CD14-positive monocyte (primary cell): ENCODE measurements around the gene FSCN2. TPM values are rescaled to one million over a fixed set of nuclear protein-coding genes. Genes with fewer than 3 reads are reported as not detected.

Source experiments
- DNase-seq, 3 donors: peaks; one replicate each; pipeline ENCODE4 v3.0.0-alpha.2; 2011 to 2022
- H2AFZ ChIP-seq: 2 replicates; pipeline ENCODE4 v1.6.0; 2012; ENCODE audit warnings: mild to moderate bottlenecking, low read depth, low read length, inconsistent platforms; ENCODE audit not compliant: insufficient read depth, poor library complexity, severe bottlenecking
- H3K27ac ChIP-seq, 2 donors: 1 replicate in 1 of 2; 2 replicates in 1 of 2; pipeline ENCODE4 v1.5.1; 2012 to 2013; ENCODE audit warnings: low read length in 2 of 2, control low read depth in 1 of 2, inconsistent platforms in 1 of 2, low read depth in 1 of 2, mild to moderate bottlenecking in 1 of 2
- H3K27me3 ChIP-seq, 2 donors: one replicate each; pipeline versions ENCODE4 v1.6.0 to v1.6.1; 2011 to 2013; ENCODE audit warnings: low read length in 2 of 2; ENCODE audit not compliant: control insufficient read depth in 2 of 2, insufficient read depth in 2 of 2
- H3K36me3 ChIP-seq, 2 donors: replicated peaks in 1 of 2; 1 replicate in 1 of 2; 2 replicates in 1 of 2; pipeline versions ENCODE4 v1.5.1 to v1.6.1; 2012 to 2013; ENCODE audit warnings: low read length in 2 of 2, control low read depth in 1 of 2, inconsistent platforms in 1 of 2, mild to moderate bottlenecking in 1 of 2; ENCODE audit not compliant: insufficient read depth in 2 of 2, control insufficient read depth in 1 of 2
- H3K4me1 ChIP-seq, 2 donors: 1 replicate in 1 of 2; 2 replicates in 1 of 2; pipeline versions ENCODE4 v1.5.1 to v1.6.1; 2012 to 2013; ENCODE audit warnings: low read length in 2 of 2, control low read depth in 1 of 2, inconsistent platforms in 1 of 2, mild to moderate bottlenecking in 1 of 2, moderate library complexity in 1 of 2; ENCODE audit not compliant: insufficient read depth in 2 of 2, control insufficient read depth in 1 of 2
- H3K4me2 ChIP-seq: replicated peaks from 2 replicates; pipeline ENCODE3; 2012; ENCODE audit warnings: low read length, moderate library complexity, mild to moderate bottlenecking; ENCODE audit not compliant: poor library complexity, severe bottlenecking; ENCODE audit errors: extremely low read depth
- H3K4me3 ChIP-seq, 3 experiments: fragments of 200-600 bp in 1 of 3; sonication (generic) in 1 of 3; replicated peaks in 1 of 3; 1 replicate in 2 of 3; 2 replicates in 1 of 3; pipeline ENCODE4 v1.5.1; 2011 to 2013; ENCODE audit warnings: low read length in 3 of 3, mild to moderate bottlenecking in 3 of 3, control low read depth in 2 of 3, low read depth in 2 of 3, inconsistent platforms in 1 of 3, moderate library complexity in 1 of 3
- H3K79me2 ChIP-seq: 2 replicates; pipeline ENCODE4 v1.6.0; 2012; ENCODE audit warnings: mild to moderate bottlenecking, control low read depth, inconsistent platforms, low read length, moderate library complexity; ENCODE audit not compliant: insufficient read depth
- H3K9ac ChIP-seq: 2 replicates; pipeline ENCODE4 v1.6.0; 2017; ENCODE audit warnings: low read length, mild to moderate bottlenecking; ENCODE audit not compliant: insufficient read depth, poor library complexity, severe bottlenecking
- H3K9me3 ChIP-seq, 2 donors: replicated peaks in 1 of 2; 1 replicate in 1 of 2; 2 replicates in 1 of 2; pipeline versions ENCODE4 v1.5.1 to v1.6.1; 2012 to 2013; ENCODE audit warnings: low read length in 2 of 2, control low read depth in 1 of 2; ENCODE audit not compliant: control insufficient read depth in 1 of 2, insufficient read depth in 1 of 2
- H4K20me1 ChIP-seq: 2 replicates; pipeline ENCODE4 v1.6.0; 2012; ENCODE audit warnings: mild to moderate bottlenecking, low read length, control low read depth, moderate library complexity; ENCODE audit not compliant: insufficient read depth
- H3K27ac Mint-ChIP-seq, 7 donors: one replicate each; pipeline ENCODE4 v1.8.0; 2020; ENCODE audit warnings: mild to moderate bottlenecking in 7 of 7, mixed read lengths in 7 of 7, moderate library complexity in 6 of 7, inconsistent platforms in 2 of 7
- H3K27me3 Mint-ChIP-seq, 3 donors: one replicate each; pipeline ENCODE4 v1.8.0; 2021 to 2022; ENCODE audit warnings: low read depth in 3 of 3, mild to moderate bottlenecking in 3 of 3, mixed read lengths in 3 of 3, moderate library complexity in 3 of 3, inconsistent platforms in 1 of 3
- H3K36me3 Mint-ChIP-seq, 2 donors: one replicate each; pipeline ENCODE4 v1.8.0; 2020; ENCODE audit warnings: mixed read lengths in 2 of 2, inconsistent platforms in 1 of 2, mild to moderate bottlenecking in 1 of 2
- H3K4me1 Mint-ChIP-seq: one replicate; pipeline ENCODE4 v1.8.0; 2020; ENCODE audit warnings: mild to moderate bottlenecking, mixed read lengths
- H3K4me3 Mint-ChIP-seq, 2 donors: one replicate each; pipeline ENCODE4 v1.8.0; 2020; ENCODE audit warnings: mild to moderate bottlenecking in 2 of 2, mixed read lengths in 2 of 2, moderate library complexity in 1 of 2
- H3K9me3 Mint-ChIP-seq, 7 donors: one replicate each; pipeline ENCODE4 v1.8.0; 2020 to 2022; ENCODE audit warnings: mixed read lengths in 7 of 7, mild to moderate bottlenecking in 6 of 7, moderate library complexity in 6 of 7, inconsistent platforms in 2 of 7
- WGBS: methylation state at CpG from one replicate; pipeline ENCODE4 v1.1.5; 2013; ENCODE audit warnings: missing lambda C conversion rate; ENCODE audit not compliant: insufficient coverage; 5-methylcytosine and 5-hydroxymethylcytosine counted together
- intact Hi-C, 2 donors: fragments of 100-400 bp; cut with micrococcal nuclease; formaldehyde crosslinking; loops; one replicate each; pipeline versions ENCODE4 v1.15.0 to v1.15.1; 2023
- polyA plus RNA-seq, 3 donors: library from polyadenylated mRNA; depleted of rRNA in 1 of 3; unstranded in 2 of 3; stranded (reverse) in 1 of 3; fragments of 300-500 nt in 2 of 3; fragments of >200 nt in 1 of 3; fragmentation: Illumina TruSeq in 2 of 3; gene quantifications; 1 replicate in 2 of 3; 2 replicates in 1 of 3; pipeline ENCODE4 v1.2.3, GENCODE V29; 2012 to 2021
- TF ChIP-seq, protein P1 (sequence below): fragments of 200-600 bp; IDR thresholded peaks from one replicate; pipeline ENCODE4 v1.8.0; 2022; ENCODE audit warnings: antibody characterized with exemption, mild to moderate bottlenecking

The FSCN2 gene
- polyA plus RNA-seq, 3 donors = 0.07 TPM; not detected in 2

DNA sequence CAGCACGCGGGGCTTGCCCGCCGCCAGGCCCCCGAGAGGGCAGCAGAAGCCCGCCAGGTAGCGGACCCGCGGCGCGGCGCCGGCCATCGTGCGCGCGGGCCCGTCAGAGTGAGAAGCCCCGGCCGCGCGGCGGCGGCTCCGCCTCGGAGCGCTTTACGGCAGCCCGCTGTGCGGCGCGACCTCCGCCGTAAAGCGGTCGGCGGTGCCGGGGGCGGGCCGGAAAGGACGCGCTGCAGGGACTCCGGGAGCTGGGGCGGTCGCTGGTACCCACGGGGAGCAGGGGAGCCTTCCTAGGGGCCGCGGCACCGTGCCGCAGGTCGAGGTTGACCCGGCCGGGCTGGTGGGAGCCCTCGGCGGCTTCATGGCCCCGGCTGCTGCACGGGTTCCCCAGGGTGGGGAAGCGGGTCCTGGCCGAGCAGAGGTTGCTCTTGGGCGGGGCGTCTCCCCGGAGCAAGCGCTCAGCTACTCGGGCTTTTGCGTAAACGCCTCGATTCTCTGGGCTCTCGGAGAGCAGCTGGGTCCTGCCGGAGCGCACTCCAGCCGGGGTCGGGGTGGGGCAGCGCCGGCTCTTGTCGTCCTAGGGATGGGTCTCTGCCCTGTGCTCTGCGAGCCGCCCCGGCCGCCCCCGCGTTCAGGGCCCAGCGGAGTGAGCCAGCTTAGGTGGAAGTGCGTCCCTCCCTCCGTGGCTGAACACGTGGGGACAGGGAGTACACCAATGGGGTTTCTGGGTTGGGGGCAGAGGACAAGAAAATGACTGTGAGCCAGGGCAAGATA lies 24.3 kb downstream of the FSCN2 start, which contains the start of gene FAAP100:
FAAP100 (minus strand) TSS at position 110 of the 774 bp plus-strand sequence; CDS start at position 87, 23 bp downstream.
- DNase-seq = peak; percentile 67 to 71 (median 70)
- TF ChIP-seq, protein P1, sequence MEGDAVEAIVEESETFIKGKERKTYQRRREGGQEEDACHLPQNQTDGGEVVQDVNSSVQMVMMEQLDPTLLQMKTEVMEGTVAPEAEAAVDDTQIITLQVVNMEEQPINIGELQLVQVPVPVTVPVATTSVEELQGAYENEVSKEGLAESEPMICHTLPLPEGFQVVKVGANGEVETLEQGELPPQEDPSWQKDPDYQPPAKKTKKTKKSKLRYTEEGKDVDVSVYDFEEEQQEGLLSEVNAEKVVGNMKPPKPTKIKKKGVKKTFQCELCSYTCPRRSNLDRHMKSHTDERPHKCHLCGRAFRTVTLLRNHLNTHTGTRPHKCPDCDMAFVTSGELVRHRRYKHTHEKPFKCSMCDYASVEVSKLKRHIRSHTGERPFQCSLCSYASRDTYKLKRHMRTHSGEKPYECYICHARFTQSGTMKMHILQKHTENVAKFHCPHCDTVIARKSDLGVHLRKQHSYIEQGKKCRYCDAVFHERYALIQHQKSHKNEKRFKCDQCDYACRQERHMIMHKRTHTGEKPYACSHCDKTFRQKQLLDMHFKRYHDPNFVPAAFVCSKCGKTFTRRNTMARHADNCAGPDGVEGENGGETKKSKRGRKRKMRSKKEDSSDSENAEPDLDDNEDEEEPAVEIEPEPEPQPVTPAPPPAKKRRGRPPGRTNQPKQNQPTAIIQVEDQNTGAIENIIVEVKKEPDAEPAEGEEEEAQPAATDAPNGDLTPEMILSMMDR = no peak
- Histone ChIP-seq H3K4me2 (peak within 1 kb of the TSS; percentile 94), H3K9ac (peak within 1 kb of the TSS; percentile 81), H2AFZ (peak within 1 kb of the TSS; percentile 80), H3K9me3 (no peaks in the 10 kb centered on the region), H3K4me3 (peak within 1 kb of the TSS; percentile 79 to 93 (median 92)), H3K27me3 (no peaks in the 10 kb centered on the region), H3K27ac (peak within 1 kb of the TSS; percentile 71 to 83), H3K4me1 (peaks cover 34 to 49% of the 10 kb centered on the region in 2 donors), H3K79me2 (peaks cover 63% of the 10 kb centered on the region), H4K20me1 (peaks cover 37% of the 10 kb centered on the region), H3K36me3 (peaks cover 40 to 47% of the 10 kb centered on the region in 2 donors)
- Mint-ChIP-seq H3K9me3 (peaks cover 0 to 2% (median 0%) of the 10 kb centered on the region in 7 donors), H3K36me3 (peaks cover 31 to 58% of the 10 kb centered on the region in 2 donors), H3K27me3 (peaks cover 0 to 1% (median 0%) of the 10 kb centered on the region in 3 donors), H3K4me1 (peaks cover 41% of the 10 kb centered on the region), H3K27ac (peak within 1 kb of the TSS; percentile 86 to 94 (median 93)), H3K4me3 (peak within 1 kb of the TSS; percentile 87 to 91)
- intact Hi-C loops = loop anchor here (2.0 to 5.0 kb wide), 3 partner anchors 34 to 48 kb away; partner anchors contain the start of gene ACTG1 (in 1 of the 2)
- under 1% methylated on average over 78 of the region's 85 CpGs for whole genome bisulfite sequencing

DNA sequence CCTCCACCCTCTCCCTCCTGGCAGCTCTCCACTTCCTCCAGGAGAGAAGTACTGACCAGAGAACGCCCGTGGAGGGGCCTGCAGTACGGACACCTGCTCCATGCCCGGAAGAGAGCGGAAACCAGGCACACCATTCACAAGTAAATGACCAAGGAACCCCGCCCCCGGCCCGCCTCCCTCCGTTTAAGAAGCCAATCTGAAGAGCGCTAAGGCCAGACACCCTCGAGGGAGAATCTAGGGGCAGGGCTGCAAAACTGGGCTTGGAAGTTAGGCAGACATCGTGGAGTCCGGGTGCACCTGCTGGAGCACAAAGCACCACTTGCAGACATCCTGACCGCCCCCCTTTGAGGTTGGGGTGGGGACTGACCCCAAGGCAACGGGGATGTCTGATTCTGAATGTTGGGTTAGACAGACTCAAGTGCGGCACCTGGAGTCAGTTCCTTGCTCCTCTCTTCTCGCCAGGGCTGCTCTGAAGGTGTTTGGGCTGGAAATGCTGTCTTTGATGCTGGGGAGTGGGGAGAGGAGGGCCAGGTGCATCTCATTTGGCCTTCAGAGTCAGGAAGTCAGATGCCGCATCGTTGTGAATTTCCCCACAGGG lies 24.9 kb downstream of the FSCN2 start:
- peaks cover 40 to 47% of the 10 kb centered on the region in 2 donors for H3K36me3 ChIP-seq
- H3K4me1 Mint-ChIP-seq = peaks cover 47% of the 10 kb centered on the region
- H3K4me3 ChIP-seq = peak overlapping the region; percentile 79 to 93 (median 92)
- peaks cover 70% of the 10 kb centered on the region for H3K79me2 ChIP-seq
- H3K27ac Mint-ChIP-seq = peak overlapping the region; percentile 86 to 94 (median 93)
- H2AFZ ChIP-seq = peak overlapping the region; percentile 80
- no peaks in the 10 kb centered on the region for H3K9me3 ChIP-seq
- H3K9me3 Mint-ChIP-seq = peaks cover 0 to 2% (median 0%) of the 10 kb centered on the region in 7 donors
- no peaks in the 10 kb centered on the region for H3K27me3 ChIP-seq
- WGBS = 2% methylated on average over 16 of the region's 19 CpGs
- H3K4me1 ChIP-seq = peaks cover 34 to 56% of the 10 kb centered on the region in 2 donors
- peaks cover 0 to 1% (median 0%) of the 10 kb centered on the region in 3 donors for H3K27me3 Mint-ChIP-seq
- peak overlapping the region; percentile 71 to 83 for H3K27ac ChIP-seq
- peaks cover 44% of the 10 kb centered on the region for H4K20me1 ChIP-seq
- TF ChIP-seq, protein P1 = no peak
- intact Hi-C loops = loop anchor here (2.0 to 5.0 kb wide), 3 partner anchors 34 to 48 kb away; partner anchors contain the start of gene ACTG1 (in 1 of the 2)
- peaks cover 31 to 58% of the 10 kb centered on the region in 2 donors for H3K36me3 Mint-ChIP-seq
- H3K4me2 ChIP-seq = peak overlapping the region; percentile 94
- DNase-seq = peak; percentile 62 to 64 (median 63)
- peak overlapping the region; percentile 81 for H3K9ac ChIP-seq
- peak overlapping the region; percentile 87 to 91 for H3K4me3 Mint-ChIP-seq
